ENCODE measurements around the gene DCC.

- TF ChIP-seq EZH2 (IDR thresholded peaks at IDR 0.05; ENCODE audit: low read length) (no peak), CTCF (optimal IDR thresholded peaks at IDR 0.05 in 1 of 3, IDR thresholded peaks at IDR 0.05 in 1 of 3, conservative IDR thresholded peaks at IDR 0.05 in 1 of 3; ENCODE audit: extremely low read depth in 1 of 3, insufficient read depth in 2 of 3, low read length in 3 of 3) (no peak)
Observed at GRCh38 chr18:52451851-52452250, 111.9 kb downstream of the DCC start.

All from keratinocyte (primary cell).